ENCODE data around the gene TMEM184A.

DNA sequence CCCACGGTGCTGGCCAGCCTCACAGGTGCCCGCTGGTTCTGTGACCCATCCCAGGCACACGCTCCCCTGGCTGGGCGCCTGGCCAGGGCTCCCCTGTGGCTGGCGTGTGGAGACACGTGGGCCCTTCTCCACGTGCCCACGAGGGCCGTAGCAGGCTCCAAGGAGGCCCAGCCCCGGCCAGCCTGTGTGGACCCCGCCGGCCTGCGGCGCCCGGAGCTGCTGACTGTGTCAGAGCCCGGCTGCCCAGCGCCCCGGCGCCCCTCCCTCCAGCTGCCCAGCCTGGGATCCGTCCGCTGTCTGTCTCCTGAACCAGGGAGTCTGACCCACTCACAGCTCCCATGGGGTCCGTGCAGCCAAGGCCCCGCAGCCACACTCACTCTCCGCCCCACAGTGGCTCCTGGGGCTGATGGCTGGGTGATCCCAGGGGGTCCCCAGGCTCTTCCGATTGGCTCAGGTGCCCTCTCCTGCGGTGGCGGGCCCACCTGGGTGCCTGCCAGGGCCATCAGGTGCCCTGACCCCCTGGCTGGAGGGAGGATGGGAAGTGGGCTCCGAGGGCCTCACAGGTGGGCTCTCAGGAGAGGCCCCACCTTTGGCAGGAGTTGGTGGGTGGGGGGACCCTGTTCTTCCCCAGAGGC lies 9.6 kb downstream of the TMEM184A start:
- TF ChIP-seq EZH2 (IDR thresholded peaks at IDR 0.05; ENCODE audit: low read depth) (no peak), CTCF (conservative IDR thresholded peaks at IDR 0.05) (no peak)

All from PC-9 (cell line).